CD4-positive, alpha-beta T cell (primary cell): ENCODE measurements around the gene MICALL2. TPM values are rescaled to one million over a fixed set of nuclear protein-coding genes. Genes with fewer than 3 reads are reported as not detected.

Source experiments
- ATAC-seq: fragments of 200-7000 bp; cut with Tn5 transposase; one replicate; pipeline ENCODE4 v1.10.0; 2022; ENCODE audit warnings: mild to moderate bottlenecking; ENCODE audit not compliant: poor library complexity
- CTCF ChIA-PET: fragments of 350-600 bp; sonication (Branson Sonifier 250); formaldehyde crosslinking; loops from one replicate; lab custom pipeline; 2021; ENCODE audit warnings: antibody characterized with exemption, inconsistent platforms; lab: Charles Lee
- POLR2A ChIA-PET: fragments of 350-600 bp; sonication (Branson Sonifier 250); formaldehyde crosslinking; loops from one replicate; lab custom pipeline; 2021; ENCODE audit warnings: antibody characterized with exemption, inconsistent platforms; lab: Charles Lee
- DNase-seq, 14 experiments: peaks; one replicate each; pipeline ENCODE4 v3.0.0-alpha.2; 2013 to 2020; ENCODE audit warnings: mixed read lengths in 2 of 14
- H3K27ac ChIP-seq, 2 donors: one replicate each; pipeline versions ENCODE4 v1.5.1 to v1.7.0; 2013; ENCODE audit warnings: low read length in 2 of 2, low read depth in 1 of 2, mild to moderate bottlenecking in 1 of 2
- H3K27me3 ChIP-seq, 2 experiments: 1 replicate in 1 of 2; 2 replicates in 1 of 2; pipeline versions ENCODE4 v1.6.1 to v1.7.0; 2013; ENCODE audit warnings: low read length in 2 of 2, control low read depth in 1 of 2, mild to moderate bottlenecking in 1 of 2, moderate library complexity in 1 of 2; ENCODE audit not compliant: insufficient read depth in 2 of 2, control insufficient read depth in 1 of 2
- H3K36me3 ChIP-seq: one replicate; pipeline ENCODE4 v1.6.1; 2013; ENCODE audit warnings: low read length, control low read depth; ENCODE audit not compliant: insufficient read depth
- H3K4me1 ChIP-seq: one replicate; pipeline ENCODE4 v1.6.1; 2013; ENCODE audit warnings: low read length, control low read depth; ENCODE audit not compliant: insufficient read depth
- H3K4me3 ChIP-seq: one replicate; pipeline ENCODE4 v1.5.1; 2013; ENCODE audit warnings: mild to moderate bottlenecking, low read length, moderate library complexity
- H3K9me3 ChIP-seq, 2 experiments: 1 replicate in 1 of 2; 2 replicates in 1 of 2; pipeline versions ENCODE4 v1.6.1 to v1.7.0; 2013; ENCODE audit warnings: low read length in 2 of 2, mild to moderate bottlenecking in 2 of 2, control low read depth in 1 of 2, moderate library complexity in 1 of 2; ENCODE audit not compliant: control insufficient read depth in 1 of 2, insufficient read depth in 1 of 2
- H3K27ac Mint-ChIP-seq: one replicate; pipeline ENCODE4 v1.8.0; 2020; ENCODE audit warnings: mixed read lengths
- H3K27me3 Mint-ChIP-seq: one replicate; pipeline ENCODE4 v1.8.0; 2021; ENCODE audit warnings: mixed read lengths
- H3K36me3 Mint-ChIP-seq: one replicate; pipeline ENCODE4 v1.8.0; 2021; ENCODE audit warnings: low read depth, mixed read lengths
- H3K4me1 Mint-ChIP-seq: one replicate; pipeline ENCODE4 v1.8.0; 2021; ENCODE audit warnings: low read depth, mixed read lengths
- H3K4me3 Mint-ChIP-seq: one replicate; pipeline ENCODE4 v1.8.0; 2020; ENCODE audit warnings: mild to moderate bottlenecking, mixed read lengths
- H3K9me3 Mint-ChIP-seq: one replicate; pipeline ENCODE4 v1.8.0; 2020; ENCODE audit warnings: mixed read lengths
- intact Hi-C, 2 experiments: fragments of 100-400 bp; cut with DNase I in 1 of 2; cut with micrococcal nuclease in 1 of 2; formaldehyde crosslinking; loops; one replicate each; pipeline versions ENCODE4 v1.15.1 to v1.9.0; 2023 to 2025; cut with DNase I, micrococcal nuclease
- total RNA-seq, 174 experiments: library from RNA in 2 of 174; stranded (reverse) in 2 of 174; gene quantifications; one replicate each; pipeline ENCODE4 v1.2.3 and lab custom pipeline; 2021 to 2026
- TF ChIP-seq, protein P1 (sequence below): fragments of 200-600 bp; IDR thresholded peaks from one replicate; pipeline ENCODE4 v1.8.0; 2022; ENCODE audit warnings: antibody characterized with exemption, mild to moderate bottlenecking

The MICALL2 gene
- total RNA-seq, 2 experiments from 2014 or later, result 1.9 to 2.2 TPM

DNA sequence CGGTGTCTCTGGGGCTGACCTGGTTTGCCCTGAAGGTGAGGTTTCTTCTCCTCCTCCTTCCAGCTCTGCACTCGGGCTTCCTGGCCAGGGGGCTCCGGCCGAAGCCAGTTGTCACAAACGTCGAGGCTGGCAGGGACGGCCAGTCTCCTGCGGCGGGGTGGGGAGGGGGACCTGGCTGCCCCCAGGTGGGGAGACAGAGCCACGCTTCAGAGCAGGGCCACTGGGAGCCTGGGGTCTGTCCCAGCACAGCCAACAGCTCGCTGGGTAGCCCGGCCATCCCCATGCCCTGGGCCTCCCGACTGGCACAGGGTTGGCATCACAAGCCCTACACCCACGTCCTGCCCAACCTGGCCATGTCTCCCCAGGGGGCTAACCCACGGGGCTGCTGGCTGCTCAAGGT lies 20.4 kb downstream of the MICALL2 start:
- no peaks in the 10 kb centered on the region for H3K36me3 Mint-ChIP-seq
- ATAC-seq (no peak), DNase-seq (no peak)
- TF ChIP-seq, protein P1, sequence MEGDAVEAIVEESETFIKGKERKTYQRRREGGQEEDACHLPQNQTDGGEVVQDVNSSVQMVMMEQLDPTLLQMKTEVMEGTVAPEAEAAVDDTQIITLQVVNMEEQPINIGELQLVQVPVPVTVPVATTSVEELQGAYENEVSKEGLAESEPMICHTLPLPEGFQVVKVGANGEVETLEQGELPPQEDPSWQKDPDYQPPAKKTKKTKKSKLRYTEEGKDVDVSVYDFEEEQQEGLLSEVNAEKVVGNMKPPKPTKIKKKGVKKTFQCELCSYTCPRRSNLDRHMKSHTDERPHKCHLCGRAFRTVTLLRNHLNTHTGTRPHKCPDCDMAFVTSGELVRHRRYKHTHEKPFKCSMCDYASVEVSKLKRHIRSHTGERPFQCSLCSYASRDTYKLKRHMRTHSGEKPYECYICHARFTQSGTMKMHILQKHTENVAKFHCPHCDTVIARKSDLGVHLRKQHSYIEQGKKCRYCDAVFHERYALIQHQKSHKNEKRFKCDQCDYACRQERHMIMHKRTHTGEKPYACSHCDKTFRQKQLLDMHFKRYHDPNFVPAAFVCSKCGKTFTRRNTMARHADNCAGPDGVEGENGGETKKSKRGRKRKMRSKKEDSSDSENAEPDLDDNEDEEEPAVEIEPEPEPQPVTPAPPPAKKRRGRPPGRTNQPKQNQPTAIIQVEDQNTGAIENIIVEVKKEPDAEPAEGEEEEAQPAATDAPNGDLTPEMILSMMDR, result no peak
- intact Hi-C loops, result no loop called here
- CTCF ChIA-PET, result no interaction called here
- POLR2A ChIA-PET, result no interaction called here
- Histone ChIP-seq H3K27me3 (no peaks in the 10 kb centered on the region), H3K4me3 (no peak overlapping the region), H3K36me3 (no peaks in the 10 kb centered on the region), H3K27ac (no peak overlapping the region), H3K9me3 (no peaks in the 10 kb centered on the region), H3K4me1 (no peaks in the 10 kb centered on the region)
- no peak overlapping the region for H3K4me3 Mint-ChIP-seq
- H3K27ac Mint-ChIP-seq, result no peak overlapping the region
- no peaks in the 10 kb centered on the region for H3K4me1 Mint-ChIP-seq
- no peaks in the 10 kb centered on the region for H3K27me3 Mint-ChIP-seq
- no peaks in the 10 kb centered on the region for H3K9me3 Mint-ChIP-seq

DNA sequence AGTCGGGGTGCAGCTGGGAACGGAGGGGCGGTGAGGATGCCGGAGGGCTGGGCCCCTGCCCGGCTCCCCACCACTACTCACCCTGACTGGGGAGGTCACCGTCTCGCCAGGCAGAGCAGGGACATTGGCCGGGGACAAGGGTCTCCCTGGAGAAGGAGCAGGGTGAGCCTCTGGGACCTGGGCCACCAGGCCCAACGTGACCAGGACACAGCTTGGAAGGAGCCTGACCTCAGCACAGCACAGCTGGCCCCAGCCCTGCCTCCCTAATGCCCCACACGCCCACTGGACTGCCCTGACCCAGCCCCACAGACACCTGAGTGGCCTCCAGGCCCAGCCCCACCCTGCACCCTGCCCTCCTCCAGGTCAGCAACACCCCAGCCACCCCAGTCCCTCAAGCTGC lies 21.1 kb downstream of the MICALL2 start:
- no peak for DNase-seq
- H3K27me3 Mint-ChIP-seq, result no peaks in the 10 kb centered on the region
- Histone ChIP-seq H3K27me3 (no peaks in the 10 kb centered on the region), H3K9me3 (no peaks in the 10 kb centered on the region), H3K4me3 (no peak overlapping the region), H3K36me3 (no peaks in the 10 kb centered on the region), H3K4me1 (no peaks in the 10 kb centered on the region), H3K27ac (no peak overlapping the region)
- intact Hi-C loops, result no loop called here
- no peak for ATAC-seq
- ChIA-PET CTCF (no interaction called here), POLR2A (no interaction called here)
- H3K4me1 Mint-ChIP-seq, result no peaks in the 10 kb centered on the region
- H3K27ac Mint-ChIP-seq, result no peak overlapping the region
- H3K4me3 Mint-ChIP-seq, result no peak overlapping the region
- H3K36me3 Mint-ChIP-seq, result no peaks in the 10 kb centered on the region
- no peaks in the 10 kb centered on the region for H3K9me3 Mint-ChIP-seq
- TF ChIP-seq, protein P1, result no peak

DNA sequence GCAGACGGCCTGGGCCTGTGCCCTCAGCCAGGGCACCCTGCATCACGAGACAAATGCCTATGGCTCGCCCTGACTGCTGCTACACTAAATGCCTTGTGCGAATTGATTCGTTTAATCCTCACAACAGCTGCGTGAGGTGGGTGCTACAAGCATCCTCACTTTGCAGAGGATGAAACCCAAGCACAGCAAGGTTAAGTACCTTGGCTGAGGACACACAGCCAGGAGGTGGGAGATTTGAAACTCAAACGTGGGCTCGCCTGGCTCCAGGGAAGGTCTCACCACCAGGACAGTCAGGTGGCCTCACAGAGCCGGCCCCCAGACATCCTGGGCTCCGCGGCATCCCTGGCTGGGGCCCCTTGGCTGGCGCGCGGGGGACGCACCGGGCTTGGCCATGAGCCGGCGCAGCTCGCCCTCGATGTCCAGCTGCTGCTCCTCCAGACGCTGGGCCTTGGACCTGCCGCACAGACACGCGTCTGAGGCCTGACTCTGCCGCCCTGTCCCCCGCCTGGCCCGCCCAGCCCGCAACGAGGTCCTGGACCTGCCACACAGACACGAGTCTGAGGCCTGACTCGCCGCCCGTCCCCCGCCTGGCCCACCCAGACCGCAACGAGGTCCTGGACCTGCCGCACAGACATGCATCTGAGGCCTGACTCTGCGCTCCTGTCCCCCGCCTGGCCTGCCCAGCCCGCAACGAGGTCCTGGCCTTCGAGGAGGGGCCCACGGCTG lies 22.0 kb downstream of the MICALL2 start:
- intact Hi-C loops, result no loop called here
- no peak overlapping the region for H3K4me3 ChIP-seq
- Mint-ChIP-seq H3K27ac (no peak overlapping the region), H3K4me3 (no peak overlapping the region), H3K36me3 (no peaks in the 10 kb centered on the region), H3K27me3 (peaks cover 3% of the 10 kb centered on the region), H3K4me1 (peaks cover 3% of the 10 kb centered on the region), H3K9me3 (no peaks in the 10 kb centered on the region)
- ChIA-PET POLR2A (no interaction called here), CTCF (no interaction called here)
- H3K4me1 ChIP-seq, result peaks cover 5% of the 10 kb centered on the region
- H3K27ac ChIP-seq, result no peak overlapping the region
- TF ChIP-seq, protein P1, result no peak
- ATAC-seq (no peak), DNase-seq (no peak)
- H3K36me3 ChIP-seq, result no peaks in the 10 kb centered on the region
- H3K9me3 ChIP-seq, result no peaks in the 10 kb centered on the region
- peaks cover 0 to 7% of the 10 kb centered on the region in 2 experiments for H3K27me3 ChIP-seq
